Measurements from ENCODE around the gene KIF1A.

KIF1A gene

GRCh38 chr2:240833724-240834285, 13.8 kb upstream of the KIF1A start:
- no peak for TF ChIP-seq CTCF (IDR thresholded peaks at IDR 0.05; ENCODE audit: insufficient read depth, low read depth, low read length, missing control alignments)
- H3K4me3 ChIP-seq (ENCODE audit: low read depth, low read length): no peak overlapping the region
- DNase-seq (ENCODE audit: low read depth): no peak

GRCh38 chr2:240832921-240833494, 13.0 kb upstream of the KIF1A start:
- no peak for DNase-seq (ENCODE audit: low read depth)
- no peak overlapping the region for H3K4me3 ChIP-seq (ENCODE audit: low read depth, low read length)
- TF ChIP-seq CTCF (IDR thresholded peaks at IDR 0.05; ENCODE audit: insufficient read depth, low read depth, low read length, missing control alignments): no peak

GRCh38 chr2:240832205-240832727, 12.2 kb upstream of the KIF1A start:
- no peak for TF ChIP-seq CTCF (IDR thresholded peaks at IDR 0.05; ENCODE audit: insufficient read depth, low read depth, low read length, missing control alignments)
- no peak overlapping the region for H3K4me3 ChIP-seq (ENCODE audit: low read depth, low read length)
- DNase-seq (ENCODE audit: low read depth): peak; percentile 94

GRCh38 chr2:240831594-240832204, 11.7 kb upstream of the KIF1A start:
- TF ChIP-seq CTCF (IDR thresholded peaks at IDR 0.05; ENCODE audit: insufficient read depth, low read depth, low read length, missing control alignments): no peak
- DNase-seq (ENCODE audit: low read depth): no peak
- no peak overlapping the region for H3K4me3 ChIP-seq (ENCODE audit: low read depth, low read length)

GRCh38 chr2:240825476-240825875, 5.5 kb upstream of the KIF1A start:
- DNase-seq (ENCODE audit: low read depth): no peak
- TF ChIP-seq CTCF (IDR thresholded peaks at IDR 0.05; ENCODE audit: insufficient read depth, low read depth, low read length, missing control alignments): no peak
- H3K4me3 ChIP-seq (ENCODE audit: low read depth, low read length): no peak overlapping the region

GRCh38 chr2:240823449-240824336, 3.7 kb upstream of the KIF1A start:
- no peak for DNase-seq (ENCODE audit: low read depth)
- no peak overlapping the region for H3K4me3 ChIP-seq (ENCODE audit: low read depth, low read length)
- no peak for TF ChIP-seq CTCF (IDR thresholded peaks at IDR 0.05; ENCODE audit: insufficient read depth, low read depth, low read length, missing control alignments)
